MM.1S (cell line): Measurements from ENCODE around the gene CCDC187.
A peak's percentile ranks its signal among the peaks of the same experiment; 100 is the strongest.

Experiments used
- DNase-seq: peaks from one replicate; pipeline ENCODE4 v3.0.0-alpha.2; 2015
- H2AFZ ChIP-seq: fragments of 300-600 bp; sonication (generic); 2 replicates; pipeline ENCODE4 v1.6.0; 2016; ENCODE audit warnings: antibody characterized with exemption, low read length
- H3F3A ChIP-seq: fragments of 300-600 bp; sonication (generic); 2 replicates; pipeline ENCODE4 v1.6.1; 2016; ENCODE audit warnings: mild to moderate bottlenecking, antibody characterized with exemption, low read length, moderate library complexity, mixed read lengths; ENCODE audit not compliant: insufficient read depth
- H3K27ac ChIP-seq: fragments of 300-600 bp; sonication (generic); 2 replicates; pipeline ENCODE4 v1.5.1; 2016; ENCODE audit warnings: mild to moderate bottlenecking, low read length
- H3K27me3 ChIP-seq: fragments of 300-600 bp; sonication (generic); replicated peaks from 2 replicates; pipeline ENCODE4 v1.6.0; 2016; ENCODE audit warnings: low read length; ENCODE audit not compliant: insufficient read depth
- H3K36me3 ChIP-seq: fragments of 300-600 bp; sonication (generic); replicated peaks from 2 replicates; pipeline ENCODE4 v1.6.1; 2016; ENCODE audit warnings: mild to moderate bottlenecking, low read length, mixed read lengths; ENCODE audit not compliant: insufficient read depth
- H3K4me1 ChIP-seq: fragments of 300-600 bp; sonication (generic); 2 replicates; pipeline ENCODE4 v1.6.1; 2016; ENCODE audit warnings: low read length, mixed read lengths
- H3K4me2 ChIP-seq: fragments of 300-600 bp; sonication (generic); 2 replicates; pipeline ENCODE4 v1.6.0; 2016; ENCODE audit warnings: low read depth, low read length
- H3K4me3 ChIP-seq: fragments of 300-600 bp; sonication (generic); 2 replicates; pipeline ENCODE4 v1.5.1; 2016; ENCODE audit warnings: low read length, mixed read lengths
- H3K79me2 ChIP-seq: fragments of 300-600 bp; sonication (generic); 2 replicates; pipeline ENCODE4 v1.6.1; 2016; ENCODE audit warnings: mixed run types, low read length, mixed read lengths
- H3K9ac ChIP-seq: fragments of 300-600 bp; sonication (generic); 2 replicates; pipeline ENCODE4 v1.6.1; 2016; ENCODE audit warnings: low read length, mixed read lengths
- H3K9me2 ChIP-seq: fragments of 300-600 bp; sonication (generic); replicated peaks from 2 replicates; pipeline ENCODE4 v1.6.1; 2016; ENCODE audit warnings: mild to moderate bottlenecking, low read length, mixed read lengths; ENCODE audit not compliant: insufficient read depth
- H3K9me3 ChIP-seq: fragments of 300-600 bp; sonication (generic); replicated peaks from 2 replicates; pipeline ENCODE4 v1.6.1; 2016; ENCODE audit warnings: mild to moderate bottlenecking, low read length, mixed read lengths; ENCODE audit not compliant: insufficient read depth
- H4K20me1 ChIP-seq: fragments of 300-600 bp; sonication (generic); 2 replicates; pipeline ENCODE4 v1.6.1; 2016; ENCODE audit warnings: mild to moderate bottlenecking, low read length, moderate library complexity, mixed read lengths; ENCODE audit not compliant: insufficient read depth
- CTCF ChIP-seq: fragments of 300-600 bp; sonication (generic); IDR thresholded peaks from 2 replicates; pipeline ENCODE4 v1.5.1; 2016; ENCODE audit warnings: antibody characterized with exemption, low read length, mixed read lengths
- EZH2 ChIP-seq: fragments of 300-600 bp; sonication (generic); optimal IDR thresholded peaks from 2 replicates; pipeline ENCODE3; 2017; ENCODE audit warnings: low read depth, mild to moderate bottlenecking, antibody characterized with exemption, low read length, mixed read lengths
- EZH2phosphoT487 ChIP-seq: fragments of 300-600 bp; sonication (generic); IDR thresholded peaks from 2 replicates; pipeline ENCODE4 v1.6.1; 2018; ENCODE audit warnings: antibody characterized with exemption, low read length

The CCDC187 gene

GRCh38 chr9:136313111-136314055, 9.5 kb upstream of the CCDC187 start:
- no peaks in the 10 kb centered on the region for H3K9me2 ChIP-seq
- TF ChIP-seq CTCF (no peak; the same call in 1 of the 2 replicates), EZH2phosphoT487 (no peak), EZH2 (no peak)
- no peak overlapping the region for H3K27ac ChIP-seq
- H3F3A ChIP-seq, result no peaks in the 10 kb centered on the region
- no peak overlapping the region for H3K4me3 ChIP-seq
- H3K9me3 ChIP-seq, result no peaks in the 10 kb centered on the region
- peaks cover 94% of the 10 kb centered on the region for H3K27me3 ChIP-seq
- H3K9ac ChIP-seq, result no peak overlapping the region
- no peaks in the 10 kb centered on the region for H3K4me1 ChIP-seq
- H2AFZ ChIP-seq, result no peak overlapping the region
- H3K36me3 ChIP-seq, result no peaks in the 10 kb centered on the region
- no peak for DNase-seq
- H3K79me2 ChIP-seq, result no peaks in the 10 kb centered on the region
- H4K20me1 ChIP-seq, result no peaks in the 10 kb centered on the region
- H3K4me2 ChIP-seq, result no peak overlapping the region

GRCh38 chr9:136312436-136312835, 8.5 kb upstream of the CCDC187 start:
- H2AFZ ChIP-seq, result no peak overlapping the region
- no peak overlapping the region for H3K4me3 ChIP-seq
- no peaks in the 10 kb centered on the region for H4K20me1 ChIP-seq
- no peak overlapping the region for H3K9ac ChIP-seq
- TF ChIP-seq EZH2phosphoT487, result no peak
- no peak for TF ChIP-seq EZH2
- TF ChIP-seq CTCF, result peak; percentile 51
- H3K79me2 ChIP-seq, result no peaks in the 10 kb centered on the region
- H3K9me2 ChIP-seq, result no peaks in the 10 kb centered on the region
- peak; percentile 26 for DNase-seq
- no peaks in the 10 kb centered on the region for H3K36me3 ChIP-seq
- peaks cover 91% of the 10 kb centered on the region for H3K27me3 ChIP-seq
- no peaks in the 10 kb centered on the region for H3K4me1 ChIP-seq
- no peaks in the 10 kb centered on the region for H3K9me3 ChIP-seq
- H3F3A ChIP-seq, result no peaks in the 10 kb centered on the region
- no peak overlapping the region for H3K27ac ChIP-seq
- H3K4me2 ChIP-seq, result no peak overlapping the region

- H3K27ac ChIP-seq, result no peak overlapping the region
- no peaks in the 10 kb centered on the region for H4K20me1 ChIP-seq
Measured at GRCh38 chr9:136312009-136312375, 8.1 kb upstream of the CCDC187 start.

More at GRCh38 chr9:136312009-136312375, 8.1 kb upstream of the CCDC187 start:
- no peak overlapping the region for H3K9ac ChIP-seq
- no peaks in the 10 kb centered on the region for H3K36me3 ChIP-seq
- no peak overlapping the region for H2AFZ ChIP-seq
- no peak for TF ChIP-seq EZH2
- no peak for TF ChIP-seq CTCF
- TF ChIP-seq EZH2phosphoT487, result no peak
- no peak overlapping the region for H3K4me2 ChIP-seq
- H3K9me3 ChIP-seq, result no peaks in the 10 kb centered on the region
- H3F3A ChIP-seq, result no peaks in the 10 kb centered on the region
- no peaks in the 10 kb centered on the region for H3K79me2 ChIP-seq
- no peak for DNase-seq
- H3K4me3 ChIP-seq, result no peak overlapping the region
- H3K9me2 ChIP-seq, result no peaks in the 10 kb centered on the region
- H3K27me3 ChIP-seq, result peaks cover 91% of the 10 kb centered on the region
- H3K4me1 ChIP-seq, result no peaks in the 10 kb centered on the region
